GM12892 (cell line): Measurements from ENCODE around the gene KIR2DL1.
A peak's percentile ranks its signal among the peaks of the same experiment; 100 is the strongest.
"Not testable (repeated sequence)": the region's sequence is repeated elsewhere in the genome, so short reads cannot be mapped to it uniquely, and the experiment has no call there.

Experiments used
- DNase-seq: peaks from one replicate; pipeline ENCODE4 v3.0.0; 2011; ENCODE audit not compliant: insufficient read length
- FAIRE-seq: peaks from 2 replicates; lab custom pipeline; 2011; peaks lifted over from hg19 to GRCh38; lab: Jason Lieb, UNC
- POLR2A ChIP-seq: IDR thresholded peaks from 2 replicates; pipeline ENCODE4 v1.6.1; 2011; ENCODE audit warnings: low read depth, low read length, control low read depth
- POLR2AphosphoS5 ChIP-seq: IDR thresholded peaks from 2 replicates; pipeline ENCODE4 v1.6.1; 2011; ENCODE audit warnings: low read depth, low read length, control low read depth
- TAF1 ChIP-seq: IDR thresholded peaks from 2 replicates; pipeline ENCODE4 v1.6.1; 2011; ENCODE audit warnings: low read depth, mild to moderate bottlenecking, control low read depth, low read length, borderline replicate concordance

Gene KIR2DL1

DNA sequence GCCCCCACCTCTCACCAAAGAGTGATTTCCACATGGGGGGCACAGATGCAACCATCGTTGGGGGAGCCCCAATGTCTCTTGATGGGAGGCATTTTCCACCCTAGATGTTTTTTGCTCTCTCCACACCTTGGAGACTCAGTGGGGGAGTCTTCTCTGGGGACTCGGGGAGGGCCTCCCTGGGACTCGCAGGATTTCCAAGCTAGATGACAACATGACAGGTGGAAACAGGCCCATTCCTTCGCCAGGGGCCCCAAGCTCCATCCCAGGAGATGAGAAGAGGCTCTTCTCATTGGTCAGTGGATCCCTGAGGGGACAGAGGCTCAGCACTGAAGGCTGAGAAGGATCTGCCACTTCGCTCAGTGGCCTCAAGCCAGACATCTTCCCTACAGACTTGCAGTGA lies 21.1 kb downstream of the KIR2DL1 start:
- FAIRE-seq (no peak), DNase-seq (no peak)
- TF ChIP-seq POLR2AphosphoS5, result no peak
- no peak for TF ChIP-seq TAF1
- TF ChIP-seq POLR2A, result no peak

DNA sequence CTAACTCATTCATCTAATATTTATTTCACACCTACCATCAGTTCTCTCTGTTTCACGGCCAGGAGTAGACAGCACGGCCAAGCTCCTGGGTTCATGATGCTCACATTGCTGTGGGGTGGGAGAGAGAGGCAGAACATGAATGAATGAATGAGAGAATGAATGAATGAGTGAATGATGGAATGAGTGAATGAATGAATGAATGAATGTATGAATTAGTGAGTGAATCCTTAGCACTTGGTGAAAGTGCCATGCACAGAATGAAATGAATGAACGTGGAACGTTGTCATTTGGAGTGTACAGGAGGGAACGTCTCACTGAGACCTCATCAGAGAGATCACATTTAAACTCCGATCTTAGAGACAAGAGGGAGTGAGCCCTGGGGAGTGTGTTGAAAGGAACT lies 21.9 kb downstream of the KIR2DL1 start:
- no peak for DNase-seq
- FAIRE-seq, result no peak
- TF ChIP-seq POLR2A (no peak), TAF1 (no peak), POLR2AphosphoS5 (no peak)

DNA sequence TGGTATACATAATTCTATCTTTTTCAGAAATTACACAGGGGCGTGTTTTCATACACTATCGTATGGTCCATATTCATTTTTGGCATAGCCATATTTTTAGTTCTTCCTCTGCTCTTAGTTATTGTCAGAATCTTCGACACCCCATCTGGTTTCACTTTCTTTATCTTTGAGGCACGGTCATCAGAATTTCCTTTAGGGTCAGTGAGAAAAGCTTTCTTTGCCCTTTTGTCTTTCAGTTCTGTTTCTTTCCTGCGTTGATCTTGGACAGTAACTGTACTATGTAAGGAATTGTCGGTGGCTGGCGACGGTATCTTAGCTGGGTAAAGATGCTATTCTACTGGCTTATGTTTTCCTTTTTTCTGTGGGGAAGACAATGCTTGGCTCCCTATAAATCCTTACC lies 23.2 kb downstream of the KIR2DL1 start:
- FAIRE-seq, result peak; percentile 40
- DNase-seq, result no peak
- TF ChIP-seq POLR2AphosphoS5 (no peak), POLR2A (no peak), TAF1 (no peak)

DNA sequence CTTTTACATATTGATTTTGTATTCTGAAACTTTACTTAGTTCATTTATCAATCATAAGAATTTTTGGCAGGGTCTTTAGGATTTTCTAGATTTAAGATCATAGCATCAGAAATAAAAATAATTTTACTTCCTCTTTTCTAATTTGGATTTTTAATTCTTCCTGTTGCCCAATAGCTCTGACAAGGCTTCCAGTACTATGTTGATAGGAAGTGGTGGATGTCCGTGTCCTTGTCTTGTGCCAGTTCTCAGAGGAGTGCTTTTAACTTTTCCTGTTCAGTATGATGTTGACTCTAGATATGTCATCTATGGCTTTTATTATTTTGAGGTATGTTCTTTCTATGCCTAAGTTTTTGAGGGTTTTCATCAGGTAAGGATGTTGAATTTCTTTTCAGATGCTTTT lies 26.2 kb downstream of the KIR2DL1 start:
- no peak for TF ChIP-seq POLR2A
- FAIRE-seq (no peak), DNase-seq (no peak)

DNA sequence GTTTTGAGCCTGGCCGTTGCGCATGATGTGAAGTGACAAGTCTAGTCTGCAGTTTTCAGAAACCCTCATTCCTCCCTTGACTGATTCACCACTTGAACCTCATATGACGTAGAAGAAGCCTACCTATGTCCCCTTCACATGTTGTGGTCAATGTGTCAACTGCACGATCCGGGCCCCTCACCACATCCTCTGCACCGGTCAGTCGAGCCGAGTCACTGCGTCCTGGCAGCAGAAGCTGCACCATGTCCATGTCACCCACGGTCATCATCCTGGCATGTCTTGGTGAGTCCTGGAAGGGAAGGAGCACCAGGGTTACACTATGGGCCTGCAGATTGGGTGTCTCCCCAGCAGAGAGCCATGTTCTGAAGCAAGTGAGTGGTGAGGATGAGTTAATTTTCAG lies 33.8 kb downstream of the KIR2DL1 start, which contains the start of gene KIR2DL4:
Gene KIR2DL4 (plus strand): TSS at position 201 of the 400 bp plus-strand sequence. CDS start 42 bp downstream, at position 243.
- TF ChIP-seq POLR2A (no peak), TAF1 (no peak), POLR2AphosphoS5 (no peak)
- DNase-seq (no peak), FAIRE-seq (no peak)

DNA sequence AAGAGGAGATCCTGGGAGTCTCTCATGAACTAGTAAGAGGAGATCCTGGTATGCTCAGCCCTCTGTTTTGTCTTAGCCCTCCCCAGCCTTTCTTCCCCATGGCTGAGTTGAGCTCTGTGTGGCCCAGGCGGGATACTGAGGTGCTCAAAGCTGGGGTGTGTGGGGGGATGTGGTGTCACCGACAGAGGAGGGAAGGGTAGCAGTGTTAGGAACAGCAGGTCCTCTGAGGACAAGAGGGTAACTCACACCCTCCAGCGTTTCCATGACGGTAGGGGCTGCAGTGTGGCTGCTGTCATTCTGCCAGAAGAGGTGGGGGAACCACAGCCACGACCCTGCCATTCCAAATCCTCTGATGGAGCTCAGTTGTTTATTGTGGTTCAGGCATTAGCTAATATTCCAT lies 34.5 kb downstream of the KIR2DL1 start:
- no peak for FAIRE-seq
- DNase-seq, result no peak
- TF ChIP-seq TAF1, result no peak
- TF ChIP-seq POLR2AphosphoS5, result no peak
- TF ChIP-seq POLR2A, result no peak

DNA sequence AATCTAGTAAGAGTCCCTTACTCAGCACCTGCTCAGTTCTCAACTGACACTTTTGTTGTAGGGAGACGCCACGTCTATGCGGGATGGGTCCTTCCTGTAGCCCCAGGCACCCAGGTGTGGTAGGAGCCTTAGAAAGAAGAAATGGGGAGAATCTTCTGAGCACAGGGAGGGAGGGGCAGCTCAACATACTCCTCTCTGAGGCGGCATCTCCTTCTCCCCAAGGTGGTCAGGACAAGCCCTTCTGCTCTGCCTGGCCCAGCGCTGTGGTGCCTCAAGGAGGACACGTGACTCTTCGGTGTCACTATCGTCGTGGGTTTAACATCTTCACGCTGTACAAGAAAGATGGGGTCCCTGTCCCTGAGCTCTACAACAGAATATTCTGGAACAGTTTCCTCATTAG lies 35.0 kb downstream of the KIR2DL1 start:
- DNase-seq (no peak), FAIRE-seq (no peak)
- TF ChIP-seq POLR2AphosphoS5 (no peak), POLR2A (no peak), TAF1 (no peak)

DNA sequence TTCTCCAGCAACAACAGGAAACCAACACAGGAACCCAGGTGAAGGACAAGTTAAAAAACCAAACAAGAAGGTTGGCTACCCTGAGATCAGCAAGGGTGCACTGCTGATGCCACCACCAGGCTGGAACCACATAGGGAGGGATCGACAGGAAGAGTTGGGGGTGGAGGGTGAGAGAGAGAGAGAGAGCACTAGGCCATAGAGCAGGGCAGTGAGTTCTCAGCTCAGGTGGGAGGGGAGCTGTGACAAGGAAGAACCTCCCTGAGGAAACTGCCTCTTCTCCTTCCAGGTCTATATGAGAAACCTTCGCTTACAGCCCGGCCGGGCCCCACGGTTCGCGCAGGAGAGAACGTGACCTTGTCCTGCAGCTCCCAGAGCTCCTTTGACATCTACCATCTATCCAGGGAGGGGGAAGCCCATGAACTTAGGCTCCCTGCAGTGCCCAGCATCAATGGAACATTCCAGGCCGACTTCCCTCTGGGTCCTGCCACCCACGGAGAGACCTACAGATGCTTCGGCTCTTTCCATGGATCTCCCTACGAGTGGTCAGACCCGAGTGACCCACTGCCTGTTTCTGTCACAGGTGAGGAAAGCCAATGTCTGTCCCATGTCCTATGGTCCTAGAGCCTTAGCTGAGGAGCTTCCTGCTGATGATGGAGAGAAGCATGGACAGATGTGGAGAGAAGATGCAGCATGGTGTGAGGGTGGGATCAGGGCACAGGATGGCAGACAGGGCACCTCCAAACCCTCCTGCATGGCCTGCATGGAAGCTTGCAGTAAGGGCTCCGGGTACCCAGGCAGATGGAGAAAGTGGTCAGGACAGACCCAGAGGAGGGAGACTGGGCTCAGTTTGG lies 36.3 kb downstream of the KIR2DL1 start:
- TF ChIP-seq TAF1, result no peak
- TF ChIP-seq POLR2AphosphoS5, result no peak
- no peak for TF ChIP-seq POLR2A
- DNase-seq (no peak), FAIRE-seq (no peak)

DNA sequence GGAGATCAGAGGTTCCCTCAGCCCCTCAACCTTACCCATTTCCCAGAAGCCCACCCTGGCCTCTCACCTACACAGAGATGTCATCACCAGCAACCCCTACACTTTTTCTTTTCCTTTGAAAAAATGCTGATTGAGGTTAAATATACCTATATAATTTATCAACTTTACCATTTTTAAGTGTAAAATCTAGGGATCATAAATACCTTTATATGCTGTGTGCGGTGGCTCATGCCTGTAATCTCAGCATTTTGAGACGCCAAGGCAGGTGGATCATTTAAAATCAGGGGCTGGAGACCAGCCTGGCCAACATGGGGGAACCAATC lies 36.9 kb downstream of the KIR2DL1 start:
- FAIRE-seq (no peak), DNase-seq (no peak)
- TF ChIP-seq POLR2A (no peak), POLR2AphosphoS5 (no peak), TAF1 (no peak)

DNA sequence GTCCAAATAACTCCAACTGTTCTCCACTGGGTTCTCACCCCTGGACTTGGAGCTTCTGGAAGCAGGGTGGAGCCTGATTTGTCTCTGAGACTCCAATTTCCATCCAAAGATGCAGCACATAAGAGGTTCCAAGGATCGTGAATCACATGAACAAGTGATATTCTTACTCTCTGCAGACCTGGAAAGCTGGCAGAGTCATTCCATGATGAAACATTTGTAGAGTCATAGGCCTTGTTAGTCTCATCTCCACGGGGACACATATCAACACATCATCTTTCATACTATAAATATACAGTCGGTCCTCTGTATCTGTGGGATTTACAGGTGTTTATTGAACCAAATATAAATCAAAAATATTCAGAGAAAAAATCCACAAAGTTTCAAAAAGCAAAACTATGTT lies 45.0 kb downstream of the KIR2DL1 start:
- not testable (repeated sequence) for FAIRE-seq, DNase-seq

DNA sequence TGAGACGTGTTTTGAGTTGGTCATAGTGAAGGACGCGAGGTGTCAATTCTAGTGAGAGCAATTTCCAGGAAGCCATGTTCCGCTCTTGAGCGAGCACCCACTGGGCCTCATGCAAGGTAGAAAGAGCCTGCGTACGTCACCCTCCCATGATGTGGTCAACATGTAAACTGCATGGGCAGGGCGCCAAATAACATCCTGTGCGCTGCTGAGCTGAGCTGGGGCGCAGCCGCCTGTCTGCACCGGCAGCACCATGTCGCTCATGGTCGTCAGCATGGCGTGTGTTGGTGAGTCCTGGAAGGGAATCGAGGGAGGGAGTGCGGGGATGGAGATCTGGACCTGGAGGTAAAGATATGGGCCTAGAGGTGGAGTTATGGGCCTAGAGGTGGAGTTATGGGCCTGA lies 46.7 kb downstream of the KIR2DL1 start, which contains the start of gene KIR3DL1:
Gene KIR3DL1 (plus strand): TSS at position 218 of the 400 bp plus-strand sequence.
- not testable (repeated sequence) for DNase-seq, FAIRE-seq

DNA sequence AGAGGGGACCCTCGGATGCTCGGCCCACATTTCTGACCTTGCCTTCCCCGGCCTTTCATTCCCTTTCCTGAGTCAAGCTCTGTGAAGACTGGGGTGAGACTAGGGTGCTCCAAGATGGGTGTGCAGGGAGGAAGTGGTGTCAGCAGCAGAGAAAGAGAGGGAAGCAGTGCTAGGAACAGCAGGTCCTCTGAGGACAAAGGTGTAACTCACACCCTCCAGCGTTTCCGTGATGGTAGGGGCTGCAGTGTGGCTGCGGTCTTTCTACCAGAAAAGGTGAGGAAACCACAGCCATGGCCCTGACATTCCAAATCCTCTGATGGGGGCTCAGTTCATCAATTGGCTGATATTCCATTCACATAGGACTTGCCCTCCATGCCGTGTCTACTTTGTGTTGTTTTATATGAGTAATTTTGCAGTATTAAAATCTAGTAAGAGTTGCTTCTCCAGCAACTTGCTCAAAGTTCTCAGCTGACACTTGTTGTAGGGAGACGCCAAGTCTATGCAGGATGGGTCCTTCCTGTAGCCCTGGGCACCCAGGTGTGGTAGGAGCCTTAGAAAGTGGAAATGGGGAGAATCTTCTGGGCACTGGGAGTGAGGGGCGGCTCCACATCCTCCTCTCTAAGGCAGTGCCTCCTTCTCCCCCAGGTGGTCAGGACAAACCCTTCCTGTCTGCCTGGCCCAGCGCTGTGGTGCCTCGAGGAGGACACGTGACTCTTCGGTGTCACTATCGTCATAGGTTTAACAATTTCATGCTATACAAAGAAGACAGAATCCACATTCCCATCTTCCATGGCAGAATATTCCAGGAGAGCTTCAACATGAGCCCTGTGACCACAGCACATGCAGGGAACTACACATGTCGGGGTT lies 48.3 kb downstream of the KIR2DL1 start:
- DNase-seq, result no peak
- no peak for FAIRE-seq
- TF ChIP-seq POLR2AphosphoS5 (no peak), POLR2A (no peak), TAF1 (no peak)

DNA sequence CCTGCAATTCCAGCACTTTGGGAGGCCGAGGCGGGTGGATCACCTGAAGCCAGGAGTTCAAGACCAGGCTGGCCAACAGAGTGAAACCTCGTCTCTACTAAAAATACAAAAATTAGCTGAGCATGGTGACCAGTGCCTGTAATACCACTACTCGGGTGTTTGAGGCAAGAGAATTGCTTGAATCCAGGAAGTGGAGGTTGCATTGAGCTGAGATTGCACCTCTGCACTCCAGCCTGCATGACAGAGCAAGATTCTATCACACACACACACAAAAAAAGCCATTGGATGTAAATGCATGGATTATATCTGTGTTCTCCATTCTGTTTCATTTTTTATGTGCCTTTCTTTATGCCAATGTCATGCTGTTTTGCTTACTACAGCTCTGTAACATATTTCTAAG lies 54.8 kb downstream of the KIR2DL1 start:
- FAIRE-seq, DNase-seq: not testable (repeated sequence)

DNA sequence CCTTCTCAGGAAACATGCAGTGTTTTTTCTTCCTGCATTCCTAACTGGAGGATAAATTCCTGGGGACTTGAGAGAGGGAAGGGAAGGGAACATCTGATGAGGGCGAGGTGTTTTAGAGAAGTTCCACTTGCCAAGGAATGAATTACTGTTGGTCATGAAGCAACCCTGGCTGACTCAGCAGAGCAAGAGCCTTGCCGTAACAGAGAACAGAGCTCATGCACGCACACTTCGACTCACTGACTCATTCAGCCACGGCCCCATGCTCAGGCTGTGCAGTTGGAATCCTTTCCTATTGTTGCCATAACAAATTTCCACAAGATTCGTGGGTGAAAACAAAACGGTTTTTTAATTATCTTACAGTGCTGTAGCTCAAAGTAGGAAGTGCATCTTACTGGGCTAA lies 55.7 kb downstream of the KIR2DL1 start:
- not testable (repeated sequence) for FAIRE-seq, DNase-seq

DNA sequence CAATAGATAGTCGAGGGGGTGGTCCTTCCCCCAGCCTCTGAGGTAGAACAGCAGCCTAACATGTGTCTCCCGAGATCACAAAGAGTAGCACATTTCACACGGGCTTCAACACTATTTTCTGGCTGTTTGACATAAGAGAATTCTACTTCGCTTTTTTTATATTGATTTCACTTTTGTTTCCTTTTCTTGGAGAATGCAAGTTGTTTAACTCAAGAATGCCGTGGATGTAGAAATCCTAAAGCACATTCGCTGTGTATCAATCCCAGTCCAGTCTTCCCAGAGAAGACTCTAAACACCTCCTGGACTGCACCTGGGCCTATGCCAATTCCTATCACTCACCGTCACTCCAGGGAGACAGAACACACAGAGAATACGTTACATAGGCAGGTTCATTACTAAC lies 58.5 kb downstream of the KIR2DL1 start:
- FAIRE-seq, DNase-seq: not testable (repeated sequence)

DNA sequence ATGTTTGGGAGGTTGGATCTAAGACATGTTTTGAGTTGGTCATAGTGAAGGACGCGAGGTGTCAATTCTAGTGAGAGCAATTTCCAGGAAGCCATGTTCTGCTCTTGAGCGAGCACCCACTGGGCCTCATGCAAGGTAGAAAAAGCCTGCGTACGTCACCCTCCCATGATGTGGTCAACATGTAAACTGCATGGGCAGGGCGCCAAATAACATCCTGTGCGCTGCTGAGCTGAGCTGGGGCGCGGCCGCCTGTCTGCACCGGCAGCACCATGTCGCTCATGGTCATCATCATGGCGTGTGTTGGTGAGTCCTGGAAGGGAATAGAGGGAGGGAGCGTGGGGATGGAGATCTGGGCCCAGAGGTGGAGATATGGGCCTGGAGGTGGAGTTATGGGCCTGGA lies 62.9 kb downstream of the KIR2DL1 start, which contains the start of gene KIR2DS4:
Gene KIR2DS4 (plus strand): TSS at position 181 of the 400 bp plus-strand sequence.
- DNase-seq, FAIRE-seq: not testable (repeated sequence)
